DOHH2 (cell line): Measurements from ENCODE around the gene FGF22.

Source experiments
- H3F3A ChIP-seq: fragments of 200-600 bp; sonication (generic), shearing (Covaris generic); 2 replicates; pipeline ENCODE4 v1.6.0; 2016; ENCODE audit warnings: antibody characterized with exemption, mild to moderate bottlenecking; ENCODE audit not compliant: control insufficient read depth, insufficient read depth
- H3K27ac ChIP-seq: fragments of 200-600 bp; sonication (generic); 2 replicates; pipeline ENCODE4 v1.5.1; 2014; ENCODE audit warnings: low read depth, mild to moderate bottlenecking, low read length, moderate library complexity
- H3K27me3 ChIP-seq: fragments of 200-600 bp; sonication (generic); 2 replicates; pipeline ENCODE4 v1.6.1; 2014; ENCODE audit warnings: mild to moderate bottlenecking, low read length, mixed read lengths; ENCODE audit not compliant: control insufficient read depth
- H3K36me3 ChIP-seq: fragments of 200-600 bp; sonication (generic); 2 replicates; pipeline ENCODE4 v1.6.1; 2014; ENCODE audit warnings: mild to moderate bottlenecking, low read length, moderate library complexity, mixed read lengths; ENCODE audit not compliant: control insufficient read depth
- H3K4me1 ChIP-seq: fragments of 200-600 bp; sonication (generic); 2 replicates; pipeline ENCODE4 v1.6.1; 2014; ENCODE audit warnings: mild to moderate bottlenecking, low read length, mixed read lengths; ENCODE audit not compliant: control insufficient read depth
- H3K4me2 ChIP-seq: fragments of 200-600 bp; sonication (generic); 2 replicates; pipeline ENCODE4 v1.6.0; 2014; ENCODE audit warnings: mild to moderate bottlenecking, low read length, moderate library complexity
- H3K4me3 ChIP-seq: fragments of 200-600 bp; sonication (generic); 2 replicates; pipeline ENCODE4 v1.5.1; 2014; ENCODE audit warnings: mild to moderate bottlenecking, low read length, mixed read lengths
- H3K79me2 ChIP-seq: fragments of 200-600 bp; sonication (generic); 2 replicates; pipeline ENCODE4 v1.6.1; 2014; ENCODE audit warnings: mild to moderate bottlenecking, low read length, mixed read lengths; ENCODE audit not compliant: control insufficient read depth
- H3K9me2 ChIP-seq: fragments of 200-600 bp; sonication (generic); replicated peaks from 2 replicates; pipeline ENCODE4 v1.6.1; 2014; ENCODE audit warnings: mild to moderate bottlenecking, low read length, mixed read lengths; ENCODE audit not compliant: control insufficient read depth
- H3K9me3 ChIP-seq: fragments of 200-600 bp; sonication (generic); 2 replicates; pipeline ENCODE4 v1.6.1; 2014; ENCODE audit warnings: antibody characterized with exemption, low read length, mixed read lengths; ENCODE audit not compliant: control insufficient read depth, insufficient read depth
- H4K20me1 ChIP-seq: fragments of 200-600 bp; sonication (generic); 2 replicates; pipeline ENCODE4 v1.6.0; 2014; ENCODE audit warnings: low read depth, mild to moderate bottlenecking, antibody characterized with exemption, low read length, moderate library complexity; ENCODE audit not compliant: control insufficient read depth, insufficient read depth
- EZH2phosphoT487 ChIP-seq: fragments of 200-600 bp; sonication (generic); IDR thresholded peaks from 2 replicates; pipeline ENCODE4 v1.6.1; 2017; ENCODE audit warnings: borderline replicate concordance, mild to moderate bottlenecking, antibody characterized with exemption, low read length, moderate library complexity, mixed read lengths
- TF ChIP-seq, protein P1 (sequence below): fragments of 200-600 bp; sonication (generic); IDR thresholded peaks from one replicate; pipeline ENCODE4 v1.5.1; 2014; ENCODE audit warnings: antibody characterized with exemption, mild to moderate bottlenecking, low read depth, low read length; ENCODE audit not compliant: poor library complexity, severe bottlenecking

The FGF22 gene

DNA sequence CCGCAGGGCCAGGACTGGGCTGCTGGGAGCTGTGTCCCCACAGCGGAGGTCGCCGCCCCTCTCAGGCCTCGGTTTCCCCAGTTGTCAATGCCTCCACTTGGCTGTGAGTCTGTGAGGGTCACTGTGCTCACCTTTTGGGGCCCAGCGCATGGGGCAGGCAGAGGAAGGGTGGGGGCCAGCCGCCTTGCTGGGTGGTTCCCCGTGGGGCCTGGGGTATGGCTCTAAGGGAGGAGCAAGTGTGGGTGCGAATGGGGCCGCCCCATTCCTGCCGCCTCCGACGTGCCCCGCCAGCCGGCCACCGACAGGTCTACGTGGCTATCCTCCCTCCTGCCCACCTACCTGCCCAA lies 800 bp upstream of the FGF22 start:
- H3K27ac ChIP-seq, result no peak overlapping the region
- no peaks in the 10 kb centered on the region for H3K9me2 ChIP-seq
- peaks cover 2% of the 10 kb centered on the region; the same call in 1 of the 2 replicates for H3K27me3 ChIP-seq
- H3K4me3 ChIP-seq, result peak overlapping the region; percentile 39; the same call in 1 of the 2 replicates
- no peaks in the 10 kb centered on the region; the same call in 1 of the 2 replicates for H3F3A ChIP-seq
- H3K4me1 ChIP-seq, result peaks cover 31% of the 10 kb centered on the region
- peaks cover 5% of the 10 kb centered on the region for H3K79me2 ChIP-seq
- H3K4me2 ChIP-seq, result peak overlapping the region; percentile 69
- TF ChIP-seq, protein P1, sequence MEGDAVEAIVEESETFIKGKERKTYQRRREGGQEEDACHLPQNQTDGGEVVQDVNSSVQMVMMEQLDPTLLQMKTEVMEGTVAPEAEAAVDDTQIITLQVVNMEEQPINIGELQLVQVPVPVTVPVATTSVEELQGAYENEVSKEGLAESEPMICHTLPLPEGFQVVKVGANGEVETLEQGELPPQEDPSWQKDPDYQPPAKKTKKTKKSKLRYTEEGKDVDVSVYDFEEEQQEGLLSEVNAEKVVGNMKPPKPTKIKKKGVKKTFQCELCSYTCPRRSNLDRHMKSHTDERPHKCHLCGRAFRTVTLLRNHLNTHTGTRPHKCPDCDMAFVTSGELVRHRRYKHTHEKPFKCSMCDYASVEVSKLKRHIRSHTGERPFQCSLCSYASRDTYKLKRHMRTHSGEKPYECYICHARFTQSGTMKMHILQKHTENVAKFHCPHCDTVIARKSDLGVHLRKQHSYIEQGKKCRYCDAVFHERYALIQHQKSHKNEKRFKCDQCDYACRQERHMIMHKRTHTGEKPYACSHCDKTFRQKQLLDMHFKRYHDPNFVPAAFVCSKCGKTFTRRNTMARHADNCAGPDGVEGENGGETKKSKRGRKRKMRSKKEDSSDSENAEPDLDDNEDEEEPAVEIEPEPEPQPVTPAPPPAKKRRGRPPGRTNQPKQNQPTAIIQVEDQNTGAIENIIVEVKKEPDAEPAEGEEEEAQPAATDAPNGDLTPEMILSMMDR, result no peak
- no peak for TF ChIP-seq EZH2phosphoT487
- H3K9me3 ChIP-seq, result no peaks in the 10 kb centered on the region
- peaks cover 2% of the 10 kb centered on the region; the same call in 1 of the 2 replicates for H4K20me1 ChIP-seq
- H3K36me3 ChIP-seq, result peaks cover under 1% of the 10 kb centered on the region; the same call in 1 of the 2 replicates

DNA sequence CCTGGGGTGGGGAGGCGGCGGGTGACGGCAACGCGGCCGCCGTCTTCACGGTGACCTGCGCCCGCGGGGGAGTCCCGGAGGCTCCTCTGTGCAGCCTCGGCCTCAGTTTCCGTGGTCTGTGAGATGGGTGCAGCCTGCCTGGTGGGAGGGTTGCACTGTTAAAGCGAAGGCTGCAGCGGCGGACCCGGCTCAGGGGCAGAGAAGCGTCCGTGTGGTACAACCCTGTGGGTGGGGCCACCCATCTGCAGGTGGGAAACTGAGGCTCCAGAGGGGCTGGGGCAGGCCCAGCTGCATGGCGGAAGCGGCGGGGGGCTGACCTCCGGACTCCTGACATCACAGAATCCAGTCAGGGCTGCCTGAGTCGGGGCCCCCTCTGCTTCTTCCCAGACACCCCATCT lies 481 bp downstream of the FGF22 start:
- Histone ChIP-seq H3K4me2 (peak overlapping the region; percentile 65), H3K79me2 (no peaks in the 10 kb centered on the region), H3F3A (no peaks in the 10 kb centered on the region; the same call in 1 of the 2 replicates), H3K36me3 (peaks cover 13% of the 10 kb centered on the region), H3K9me3 (no peaks in the 10 kb centered on the region), H3K9me2 (no peaks in the 10 kb centered on the region), H4K20me1 (peaks cover 2% of the 10 kb centered on the region; the same call in 1 of the 2 replicates), H3K4me1 (peaks cover 25% of the 10 kb centered on the region), H3K27me3 (peaks cover 2% of the 10 kb centered on the region; the same call in 1 of the 2 replicates), H3K27ac (no peak overlapping the region), H3K4me3 (peak overlapping the region; percentile 56)
- TF ChIP-seq, protein P1, result no peak
- no peak for TF ChIP-seq EZH2phosphoT487

DNA sequence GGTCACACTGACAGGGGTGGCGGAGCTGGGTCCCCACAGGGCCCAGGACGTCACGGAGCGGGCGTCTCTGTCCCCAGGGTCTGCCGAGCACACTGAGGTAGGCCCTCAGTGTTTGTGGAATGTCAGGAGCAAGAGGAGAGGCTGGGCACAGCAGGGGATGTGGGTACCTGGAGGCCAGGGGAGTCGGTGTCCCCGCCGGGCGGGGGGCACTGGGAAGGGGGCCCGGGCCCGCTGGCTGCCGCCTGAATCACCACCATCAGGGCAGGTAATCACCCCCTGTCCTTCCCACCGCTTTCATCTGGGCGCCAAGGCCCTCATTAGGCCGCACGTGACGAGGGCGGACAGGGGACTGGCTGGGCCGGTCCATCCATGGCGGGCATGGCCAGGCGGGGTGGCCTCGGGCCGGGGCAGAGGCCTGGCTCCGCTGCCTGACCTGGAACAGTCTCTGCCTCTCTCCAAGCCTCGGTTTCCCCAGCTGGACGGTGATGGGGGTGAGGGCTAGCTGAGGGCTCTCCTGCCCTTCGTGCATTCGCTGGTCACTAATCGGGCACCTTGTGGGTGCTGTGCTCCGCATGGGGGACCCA lies 1.0 kb downstream of the FGF22 start:
- H4K20me1 ChIP-seq, result peaks cover 2% of the 10 kb centered on the region; the same call in 1 of the 2 replicates
- H3F3A ChIP-seq, result no peaks in the 10 kb centered on the region; the same call in 1 of the 2 replicates
- peaks cover 2% of the 10 kb centered on the region; the same call in 1 of the 2 replicates for H3K27me3 ChIP-seq
- H3K36me3 ChIP-seq, result peaks cover 14% of the 10 kb centered on the region
- no peaks in the 10 kb centered on the region for H3K9me3 ChIP-seq
- H3K27ac ChIP-seq, result no peak overlapping the region
- H3K4me3 ChIP-seq, result no peak overlapping the region
- H3K9me2 ChIP-seq, result no peaks in the 10 kb centered on the region
- TF ChIP-seq, protein P1, result no peak
- TF ChIP-seq EZH2phosphoT487, result no peak
- peaks cover 25% of the 10 kb centered on the region for H3K4me1 ChIP-seq
- no peaks in the 10 kb centered on the region for H3K79me2 ChIP-seq
- no peak overlapping the region for H3K4me2 ChIP-seq
